DMS153 treated with DMSO at 0.1 percent for 48 hours (cell line): ENCODE results near the gene NME8.

Experiments used
- DNase-seq: peaks from one replicate; lab custom pipeline; 2025; ENCODE audit not compliant: unreplicated experiment; lab: John Stamatoyannopoulos, UW

NME8 gene

GRCh38 chr7:37933018-37933566, 84.7 kb downstream of the NME8 start:
- DNase-seq, result no peak

GRCh38 chr7:37942934-37943610, 94.7 kb downstream of the NME8 start:
- DNase-seq, result no peak

- DNase-seq, result no peak
Measured at GRCh38 chr7:37943905-37944736, 95.7 kb downstream of the NME8 start.

- DNase-seq, result no peak
Measured at GRCh38 chr7:37944737-37945054, 96.3 kb downstream of the NME8 start.

GRCh38 chr7:37945336-37945735, 96.9 kb downstream of the NME8 start:
- no peak for DNase-seq

GRCh38 chr7:37947138-37947940, 98.9 kb downstream of the NME8 start:
- DNase-seq, result no peak

GRCh38 chr7:37947941-37948210, 99.5 kb downstream of the NME8 start:
- DNase-seq, result no peak
